HG03108 (cell line): Measurements from ENCODE around the gene LTA4H.
A peak's percentile ranks its signal among the peaks of the same experiment; 100 is the strongest.

Experiments used
- ATAC-seq: cut with Tn5 transposase; IDR thresholded peaks from one replicate; pipeline ENCODE4 v1.9.1; 2021; ENCODE audit warnings: moderate library complexity; ENCODE audit not compliant: unreplicated experiment

Gene LTA4H

GRCh38 chr12:96034621-96035282, 635 bp downstream of the LTA4H start:
- ATAC-seq: peak; percentile 5

DNA sequence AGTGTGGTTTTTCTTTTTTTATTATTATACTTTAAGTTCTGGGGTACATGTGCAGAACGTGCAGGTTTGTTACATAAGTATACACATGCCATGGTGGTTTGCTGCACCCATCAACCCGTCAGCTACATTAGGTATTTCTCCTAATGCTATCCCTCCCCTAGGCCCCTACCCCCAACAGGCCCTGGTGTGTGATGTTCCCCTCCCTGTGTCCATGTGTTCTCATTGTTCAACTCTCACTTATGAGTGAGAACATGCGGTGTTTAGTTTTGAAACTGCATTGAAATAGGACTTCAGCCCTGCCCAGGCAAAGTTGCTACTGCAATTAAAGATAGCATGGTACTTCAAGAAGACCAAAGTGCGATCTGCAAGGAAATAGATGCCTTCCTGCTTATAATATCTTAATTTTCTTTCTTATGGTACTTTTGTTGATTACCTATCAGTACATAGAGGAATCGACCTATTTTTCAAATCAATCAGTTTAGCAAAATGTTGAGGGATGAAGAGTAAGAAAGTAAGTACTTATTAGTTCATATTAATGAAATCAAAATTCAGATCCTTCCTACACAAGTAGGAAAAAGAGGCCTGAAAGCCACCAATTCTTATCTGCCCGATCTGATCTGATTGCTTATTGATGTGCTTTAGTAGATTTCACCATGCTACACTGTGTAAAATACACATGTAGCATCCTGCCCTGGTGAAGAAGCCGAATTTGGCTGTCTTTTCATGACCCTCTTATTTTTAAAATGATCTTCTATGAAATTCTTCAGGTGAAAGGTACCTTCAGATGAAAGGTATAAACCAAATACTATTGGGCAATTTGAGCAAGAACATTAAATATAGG, 1.6 kb downstream of the LTA4H start:
- ATAC-seq: no peak

GRCh38 chr12:96029826-96030225, 5.6 kb downstream of the LTA4H start:
- no peak for ATAC-seq

DNA sequence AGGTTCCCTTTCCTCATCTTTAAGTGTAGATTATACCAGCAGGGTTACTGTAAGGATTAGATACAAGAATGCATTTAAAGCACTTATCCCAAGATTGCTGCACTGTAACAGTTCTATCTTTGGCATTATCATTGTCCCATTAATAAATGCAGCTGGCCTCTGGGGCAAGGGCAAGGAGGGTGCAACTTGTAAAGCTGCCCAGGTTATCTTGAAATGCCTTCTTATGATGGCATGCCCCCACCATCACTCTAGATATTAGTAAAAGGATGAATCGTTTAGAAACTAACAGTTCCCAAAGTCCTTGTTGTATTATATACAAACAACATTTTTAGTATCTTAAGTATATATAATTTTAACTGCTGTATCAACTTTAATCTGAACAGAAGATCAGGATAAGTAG, 6.8 kb downstream of the LTA4H start:
- no peak for ATAC-seq

DNA sequence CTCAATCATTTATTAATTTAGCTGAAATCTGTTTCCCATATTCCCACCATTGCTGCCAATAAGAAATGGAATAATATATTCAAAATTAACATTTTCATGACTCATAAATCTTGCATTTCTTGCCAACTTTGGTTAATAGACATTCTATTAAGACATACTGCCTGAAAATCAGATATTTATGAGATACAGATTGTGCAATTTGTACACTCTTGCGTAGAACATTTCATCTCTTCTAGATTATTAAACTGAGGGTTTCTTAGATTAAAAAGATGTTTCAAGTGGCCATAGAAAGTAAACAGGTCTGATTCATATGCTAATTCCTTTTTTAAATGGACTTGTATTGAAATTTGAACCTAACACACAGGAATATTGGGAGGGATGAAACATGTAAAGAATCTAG, 9.1 kb downstream of the LTA4H start:
- no peak for ATAC-seq

DNA sequence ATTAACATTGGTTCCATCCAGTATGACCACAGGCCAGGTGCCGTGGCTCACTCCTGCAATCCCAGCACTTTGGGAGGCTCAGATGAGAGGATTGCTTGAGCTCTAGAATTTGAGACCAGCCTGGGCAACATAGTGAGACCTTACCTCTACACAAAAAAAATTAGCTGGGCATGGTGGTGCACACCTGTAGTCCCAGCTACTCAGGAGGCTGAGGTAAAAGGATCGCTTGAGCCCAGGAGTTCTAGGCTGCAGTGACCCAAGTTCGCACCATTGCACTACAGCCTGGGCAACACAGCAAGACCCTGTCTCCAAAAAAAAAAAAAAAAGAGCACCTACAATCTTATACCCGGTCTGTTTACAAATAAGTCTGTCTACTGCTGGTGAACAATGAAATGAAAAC, 9.9 kb downstream of the LTA4H start:
- ATAC-seq: no peak

DNA sequence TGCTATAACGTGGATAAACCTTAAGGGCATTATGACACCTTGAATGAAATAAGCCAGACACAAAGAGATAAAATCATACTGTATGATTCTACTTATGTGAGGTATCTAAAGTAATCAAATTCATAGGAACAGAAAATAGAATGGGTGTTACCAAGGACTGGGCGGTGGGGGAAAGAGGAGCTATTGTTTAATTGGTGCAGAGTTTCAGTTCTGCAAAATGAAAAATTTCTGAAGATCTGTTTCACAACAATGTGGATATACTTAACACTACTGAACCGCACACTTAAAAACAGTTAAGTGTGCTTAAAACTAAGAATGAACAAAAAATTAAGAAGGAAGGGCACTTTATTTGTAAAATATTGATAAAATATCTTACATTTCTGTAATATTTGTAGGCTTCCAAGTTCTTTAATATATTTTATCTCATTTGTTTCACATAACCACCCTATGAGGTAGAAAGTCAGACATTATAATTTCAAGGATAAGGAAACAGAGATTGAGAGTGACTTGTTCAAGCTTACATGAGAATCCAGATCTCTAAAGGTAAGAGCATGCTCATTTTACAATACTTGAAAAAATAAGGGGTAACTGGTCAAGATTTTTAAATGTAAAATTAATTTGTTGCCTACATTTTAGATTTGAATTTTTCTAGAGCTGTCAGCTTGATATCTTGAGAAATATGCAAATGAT, 14.9 kb downstream of the LTA4H start:
- ATAC-seq: peak; percentile 91

GRCh38 chr12:96015672-96016071, 19.7 kb downstream of the LTA4H start:
- no peak for ATAC-seq

- ATAC-seq: no peak
Observed at GRCh38 chr12:96014943-96015599, 20.3 kb downstream of the LTA4H start.

GRCh38 chr12:96007729-96008128, 27.7 kb downstream of the LTA4H start:
- ATAC-seq: no peak

- ATAC-seq: no peak
Observed at GRCh38 chr12:96006727-96007126, 28.7 kb downstream of the LTA4H start.

- ATAC-seq: no peak
Observed at GRCh38 chr12:96000858-96001257, 34.5 kb downstream of the LTA4H start.

DNA sequence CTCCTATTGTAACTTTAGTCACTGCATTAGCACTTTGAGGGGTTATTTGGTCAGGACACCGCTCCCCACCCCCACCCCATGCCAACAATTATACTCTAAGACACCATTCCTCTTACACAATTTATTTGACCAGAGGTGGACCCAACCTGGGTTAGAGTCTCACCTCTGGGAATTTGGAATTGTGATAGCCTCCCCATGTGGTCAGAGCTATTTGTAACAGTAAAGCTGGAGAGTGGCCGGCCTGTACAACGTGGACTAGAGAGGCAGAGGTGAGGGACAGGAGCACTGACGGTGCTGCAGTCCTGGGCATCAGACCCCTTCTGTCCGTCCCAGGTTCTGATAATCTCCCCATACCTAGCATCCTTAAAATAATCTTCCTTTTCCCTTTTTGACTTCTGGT, 35.9 kb downstream of the LTA4H start:
- no peak for ATAC-seq

GRCh38 chr12:95998611-95999286, 36.6 kb downstream of the LTA4H start:
- peak; percentile 97 for ATAC-seq

DNA sequence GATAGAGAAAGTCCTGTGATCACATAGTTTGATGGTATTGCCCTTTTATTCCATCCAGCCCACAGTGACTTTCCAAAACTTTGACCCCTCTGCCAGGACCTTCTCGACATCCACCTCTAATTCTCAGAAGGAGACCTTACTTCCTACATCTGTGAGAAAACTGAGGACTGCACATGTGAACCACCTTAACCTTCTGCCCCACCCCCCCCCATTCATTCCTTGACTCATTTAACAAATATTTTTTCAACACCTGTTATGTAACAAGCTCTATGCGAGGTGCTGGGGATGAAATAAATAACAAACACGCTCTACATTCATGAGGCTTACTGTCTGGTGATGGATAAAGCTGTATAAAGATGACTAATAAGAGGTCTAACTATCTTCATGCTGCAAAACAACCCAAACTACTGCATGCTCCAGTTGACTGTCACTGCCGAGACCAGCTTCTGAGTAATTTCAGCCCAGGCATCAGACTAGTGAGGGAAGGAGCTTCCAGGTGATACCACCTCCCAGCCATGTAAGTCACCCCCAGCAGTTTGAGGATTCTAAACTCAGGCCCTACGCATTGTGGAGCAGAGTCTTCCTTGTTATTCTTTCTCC, 37.4 kb downstream of the LTA4H start:
- no peak for ATAC-seq

GRCh38 chr12:95997276-95997675, 38.1 kb downstream of the LTA4H start:
- no peak for ATAC-seq

GRCh38 chr12:95996034-95996658, 39.2 kb downstream of the LTA4H start, which contains the start of gene HAL:
Gene HAL, minus strand, starts transcription at chr12:95996344. Its CDS starts 434 bp downstream, at chr12:95995910.
- no peak for ATAC-seq

DNA sequence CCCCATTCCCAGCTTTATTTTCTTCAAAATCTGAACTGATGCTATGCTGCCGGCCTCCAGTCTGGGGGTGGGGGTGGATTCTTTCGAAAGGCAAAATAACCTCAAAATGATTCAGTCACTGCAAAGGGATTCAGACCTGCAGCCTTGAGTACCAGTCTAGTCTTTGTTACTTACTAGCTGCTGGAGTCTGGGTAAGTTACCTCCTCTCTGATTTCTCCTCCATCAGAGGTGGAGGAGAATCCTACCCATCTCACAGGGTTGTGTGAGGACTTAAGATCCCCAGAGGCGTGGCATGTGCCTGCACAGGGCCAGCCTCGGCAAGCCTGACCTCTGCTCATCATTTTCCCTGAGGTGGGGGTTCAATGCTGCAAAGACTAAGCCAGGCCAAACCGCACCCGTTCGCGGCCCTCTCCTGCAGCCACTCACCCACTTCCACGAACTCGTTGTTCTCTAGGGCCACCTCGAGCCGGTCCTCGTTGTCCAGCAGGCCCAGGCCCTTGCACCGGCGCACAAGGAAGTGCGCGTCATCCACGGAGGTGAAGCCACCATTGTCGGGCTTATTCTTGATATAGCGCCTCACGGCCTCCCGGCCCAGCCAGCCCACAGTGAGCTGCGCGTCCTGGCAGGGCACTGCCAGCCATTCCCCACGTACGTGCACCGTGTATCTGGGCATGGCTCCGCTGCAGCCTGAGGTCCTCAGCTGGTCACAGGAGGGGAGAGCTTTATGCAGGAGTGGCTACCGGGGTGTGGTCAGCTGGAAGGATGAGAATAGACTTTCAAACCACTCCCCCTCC, 40.0 kb downstream of the LTA4H start:
- no peak for ATAC-seq

GRCh38 chr12:95994476-95994875, 40.9 kb downstream of the LTA4H start:
- no peak for ATAC-seq
